NB4 (cell line): ENCODE results near the gene RASL11A.

Experiments used
- DNase-seq: peaks from one replicate; pipeline ENCODE4 v3.0.0; 2010; ENCODE audit warnings: low read depth
- H3K4me3 ChIP-seq: one replicate; pipeline ENCODE4 v1.5.1; 2011; ENCODE audit warnings: mild to moderate bottlenecking, low read depth, low read length, moderate library complexity
- MYC ChIP-seq: IDR thresholded peaks from 2 replicates; pipeline ENCODE4 v1.6.1; 2011; ENCODE audit warnings: low read depth, low read length
- POLR2A ChIP-seq: IDR thresholded peaks from 2 replicates; pipeline ENCODE4 v1.6.1; 2011; ENCODE audit warnings: mild to moderate bottlenecking; ENCODE audit not compliant: insufficient read length; ENCODE audit errors: extremely low read depth
- TF ChIP-seq, protein P1 (sequence below): IDR thresholded peaks from one replicate; pipeline ENCODE4 v1.5.1; 2012; ENCODE audit warnings: low read depth, low read length
- TF ChIP-seq, protein P2 (sequence below): IDR thresholded peaks from 2 replicates; pipeline ENCODE4 v1.6.1; 2011; ENCODE audit warnings: low read depth, low read length

RASL11A gene

GRCh38 chr13:27236478-27236877 is 34.2 kb upstream of the RASL11A start:
- H3K4me3 ChIP-seq = no peak overlapping the region
- DNase-seq = no peak
- TF ChIP-seq, protein P1, sequence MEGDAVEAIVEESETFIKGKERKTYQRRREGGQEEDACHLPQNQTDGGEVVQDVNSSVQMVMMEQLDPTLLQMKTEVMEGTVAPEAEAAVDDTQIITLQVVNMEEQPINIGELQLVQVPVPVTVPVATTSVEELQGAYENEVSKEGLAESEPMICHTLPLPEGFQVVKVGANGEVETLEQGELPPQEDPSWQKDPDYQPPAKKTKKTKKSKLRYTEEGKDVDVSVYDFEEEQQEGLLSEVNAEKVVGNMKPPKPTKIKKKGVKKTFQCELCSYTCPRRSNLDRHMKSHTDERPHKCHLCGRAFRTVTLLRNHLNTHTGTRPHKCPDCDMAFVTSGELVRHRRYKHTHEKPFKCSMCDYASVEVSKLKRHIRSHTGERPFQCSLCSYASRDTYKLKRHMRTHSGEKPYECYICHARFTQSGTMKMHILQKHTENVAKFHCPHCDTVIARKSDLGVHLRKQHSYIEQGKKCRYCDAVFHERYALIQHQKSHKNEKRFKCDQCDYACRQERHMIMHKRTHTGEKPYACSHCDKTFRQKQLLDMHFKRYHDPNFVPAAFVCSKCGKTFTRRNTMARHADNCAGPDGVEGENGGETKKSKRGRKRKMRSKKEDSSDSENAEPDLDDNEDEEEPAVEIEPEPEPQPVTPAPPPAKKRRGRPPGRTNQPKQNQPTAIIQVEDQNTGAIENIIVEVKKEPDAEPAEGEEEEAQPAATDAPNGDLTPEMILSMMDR = no peak
- TF ChIP-seq POLR2A (no peak), MYC (no peak)
- TF ChIP-seq, protein P2, sequence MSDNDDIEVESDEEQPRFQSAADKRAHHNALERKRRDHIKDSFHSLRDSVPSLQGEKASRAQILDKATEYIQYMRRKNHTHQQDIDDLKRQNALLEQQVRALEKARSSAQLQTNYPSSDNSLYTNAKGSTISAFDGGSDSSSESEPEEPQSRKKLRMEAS = no peak

- TF ChIP-seq MYC (no peak), POLR2A (no peak)
- TF ChIP-seq, protein P2 = no peak
- TF ChIP-seq, protein P1 = no peak
- no peak for DNase-seq
- no peak overlapping the region for H3K4me3 ChIP-seq
These were observed 27.9 kb upstream of the RASL11A start for GRCh38 chr13:27242702-27243101.

- H3K4me3 ChIP-seq = no peak overlapping the region
- TF ChIP-seq, protein P2 = no peak
- no peak for TF ChIP-seq MYC
- TF ChIP-seq, protein P1 = no peak
- TF ChIP-seq POLR2A = no peak
- no peak for DNase-seq
These were observed 25.0 kb upstream of the RASL11A start for GRCh38 chr13:27245610-27246009.

GRCh38 chr13:27250833-27251165 is 19.8 kb upstream of the RASL11A start:
- DNase-seq = no peak
- TF ChIP-seq MYC (no peak), POLR2A (no peak)
- TF ChIP-seq, protein P1 = no peak
- TF ChIP-seq, protein P2 = no peak
- H3K4me3 ChIP-seq = peak overlapping the region; percentile 78

GRCh38 chr13:27251166-27252091 is 19.2 kb upstream of the RASL11A start, which contains the start of gene RPL21:
TSS of gene RPL21 (plus strand) at chr13:27251558. CDS start at chr13:27253777, 2,219 bp downstream.
- peak; percentile 99 for DNase-seq
- TF ChIP-seq MYC = peak; percentile 95
- peak; percentile 91 for TF ChIP-seq POLR2A
- TF ChIP-seq, protein P2 = peak; percentile 75
- TF ChIP-seq, protein P1 = no peak
- H3K4me3 ChIP-seq = peak within 1 kb of the TSS; percentile 78
